SK-N-MC (cell line): Measurements from ENCODE around the gene TESK1.
"Not testable (repeated sequence)": the region's sequence is repeated elsewhere in the genome, so short reads cannot be mapped to it uniquely, and the experiment has no call there.

Source experiments
- EZH2 ChIP-seq: fragments of 200-600 bp; sonication (generic); IDR thresholded peaks from one replicate; pipeline ENCODE4 v1.6.1; 2017; ENCODE audit warnings: antibody characterized with exemption
- POLR2AphosphoS5 ChIP-seq: IDR thresholded peaks from 2 replicates; pipeline ENCODE4 v1.6.1; 2012; ENCODE audit warnings: mild to moderate bottlenecking, low read depth, low read length, borderline replicate concordance

DNA sequence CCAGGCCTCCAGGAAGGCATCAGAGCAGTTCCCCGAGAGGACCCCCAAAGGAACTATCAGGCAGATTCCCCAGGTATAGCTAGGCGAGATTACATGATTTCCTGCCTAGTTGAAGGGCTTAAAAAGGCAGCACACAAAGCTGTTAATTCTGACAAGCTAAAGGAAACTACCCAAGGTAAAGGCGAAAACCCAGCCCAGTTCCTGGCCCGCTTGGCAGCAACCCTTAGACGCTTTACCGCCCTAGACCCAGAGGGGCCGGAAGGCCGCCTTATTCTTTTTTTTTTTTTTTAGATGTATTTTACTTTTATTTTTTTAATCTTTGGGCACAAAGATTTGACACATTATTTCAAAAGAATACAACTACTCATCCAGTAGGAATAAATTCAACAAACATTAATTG, 33.7 kb downstream of the TESK1 start:
- TF ChIP-seq EZH2, POLR2AphosphoS5: not testable (repeated sequence)
